Adrenal gland (tissue), 12 donors: ENCODE data around the gene ISX. TPM values are rescaled to one million over a fixed set of nuclear protein-coding genes. Genes with fewer than 3 reads are reported as not detected.
"Not testable (repeated sequence)": the region's sequence is repeated elsewhere in the genome, so short reads cannot be mapped to it uniquely, and the experiment has no call there.

Experiments used
- DNase-seq, 7 donors: peaks; one replicate each; pipeline ENCODE4 v3.0.0-alpha.2; 2019 to 2020
- H3K27ac ChIP-seq, 5 donors: fragments of 200-600 bp; sonication (generic) in 4 of 5; 1 replicate in 3 of 5; 2 replicates in 2 of 5; pipeline versions ENCODE4 v1.5.1 to v1.8.0; 2016 to 2020; ENCODE audit warnings: mild to moderate bottlenecking in 1 of 5
- H3K27me3 ChIP-seq: fragments of 200-600 bp; 2 replicates; pipeline ENCODE4 v1.8.0; 2021
- H3K36me3 ChIP-seq, 2 donors: fragments of 200-600 bp; replicated peaks in 1 of 2; 1 replicate in 1 of 2; 2 replicates in 1 of 2; pipeline versions ENCODE4 v1.5.1 to v1.8.0; 2018 to 2022
- H3K4me1 ChIP-seq, 2 donors: fragments of 200-600 bp; replicated peaks in 1 of 2; 1 replicate in 1 of 2; 2 replicates in 1 of 2; pipeline versions ENCODE4 v1.5.1 to v1.8.0; 2018 to 2021
- H3K4me3 ChIP-seq, 4 donors: fragments of 200-600 bp; sonication (generic) in 3 of 4; one replicate each; pipeline ENCODE4 v1.5.1; 2016 to 2018
- H3K9me3 ChIP-seq, 3 donors: fragments of 200-600 bp; sonication (generic) in 1 of 3; replicated peaks in 1 of 3; 1 replicate in 2 of 3; 2 replicates in 1 of 3; pipeline versions ENCODE4 v1.5.1 to v1.8.0; 2016 to 2021
- CTCF ChIP-seq, 6 experiments: fragments of 450-650 bp in 4 of 6; fragments of 200-600 bp in 2 of 6; sonication (generic) in 1 of 6; IDR thresholded peaks; 1 replicate in 5 of 6; 2 replicates in 1 of 6; pipeline versions ENCODE4 v1.5.1 to v1.8.0; 2016 to 2021; ENCODE audit warnings: antibody characterized with exemption in 6 of 6, mild to moderate bottlenecking in 2 of 6, moderate library complexity in 1 of 6
- POLR2A ChIP-seq, 2 donors: fragments of 450-650 bp; IDR thresholded peaks; one replicate each; pipeline ENCODE4 v1.6.1; 2017; ENCODE audit warnings: antibody characterized with exemption in 2 of 2, mild to moderate bottlenecking in 2 of 2, moderate library complexity in 1 of 2
- WGBS, 4 donors: extraction: QIAGEN DNeasy Blood & Tissue Kit in 2 of 4; methylation state at CpG; one replicate each; pipeline versions ENCODE4 v1.1.5 to v1.1.7; 2013 to 2017; 5-methylcytosine and 5-hydroxymethylcytosine counted together
- intact Hi-C, 2 donors: fragments of 100-400 bp; cut with DNase I; formaldehyde crosslinking; loops; one replicate each; pipeline versions ENCODE4 v1.14.1 to v1.15.0; 2022 to 2023
- polyA plus RNA-seq, 3 donors: library from polyadenylated mRNA; stranded (reverse); fragments of 200-250 nt in 2 of 3; fragments of 350-450 nt in 1 of 3; fragmentation: Illumina TruSeq in 1 of 3; extraction: RNeasy Lipid Tissue Mini Kit (QIAGEN cat#74804) in 1 of 3; gene quantifications; one replicate each; pipeline ENCODE4 v1.2.3, GENCODE V29; 2013 to 2014
- total RNA-seq, 9 donors: library from RNA; depleted of rRNA in 4 of 9; stranded (reverse); fragments of >200 nt in 4 of 9; fragments of 120-200 nt in 1 of 9; fragmentation: NEBNext Ultra II Directional in 1 of 9; extraction: Animal tissue kit (Norgen Biotek cat#: 25700) in 1 of 9; gene quantifications; one replicate each; pipeline versions ENCODE4 v1.1.0 to v1.2.4, GENCODE V29; 2013 to 2023
- donor health status: healthy with polysubstance abuse.
- donor health status: Bipolar disorder and iron deficiency.
- donor health status: DM: yes; HTN: yes; CAD: no.
- donor health status: DM: no; HTN: no; CAD: no.
- donor health status: DM: no; HTN: no; CAD: no.
- donor health status: DM: yes; HTN: yes; CAD: no.

Gene ISX
- total and polyA plus RNA-seq, 12 donors, result 0.08 TPM; not detected in 11

GRCh38 chr22:35043252-35043933, 22.6 kb upstream of the ISX start:
- intact Hi-C loops, result no loop called here
- Histone ChIP-seq H3K27me3 (peaks cover 4% of the 10 kb centered on the region), H3K36me3 (no peaks in the 10 kb centered on the region), H3K9me3 (no peaks in the 10 kb centered on the region), H3K4me1 (no peaks in the 10 kb centered on the region), H3K27ac (no peak overlapping the region), H3K4me3 (no peak overlapping the region)
- WGBS, 4 donors, result 78 to 80% (median 80%) methylated on average over 6 of the region's 6 CpGs
- TF ChIP-seq CTCF (IDR thresholded peaks at IDR 0.05), result no peak
- DNase-seq, result no peak

DNA sequence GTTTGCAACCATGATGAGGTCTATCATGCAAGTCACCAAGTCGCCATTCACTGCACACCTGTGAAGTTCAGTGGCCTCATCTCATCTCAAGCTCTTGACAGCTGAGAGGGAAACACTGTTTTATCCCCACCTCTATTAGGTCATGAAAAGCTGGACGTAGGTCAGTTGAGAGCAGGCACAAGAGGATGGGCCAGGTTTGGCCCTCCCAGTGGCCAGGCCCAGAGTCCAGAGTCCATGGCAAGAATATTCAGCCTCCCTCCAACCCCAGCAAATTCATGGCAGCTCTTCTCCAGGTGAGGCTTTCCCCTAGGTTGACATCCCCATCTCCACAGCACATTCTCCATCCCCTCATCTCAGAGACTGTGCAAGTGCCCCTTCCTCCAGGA, 22.0 kb upstream of the ISX start:
- no peak for DNase-seq
- H3K36me3 ChIP-seq, result no peaks in the 10 kb centered on the region
- H3K27ac ChIP-seq, result no peak overlapping the region
- intact Hi-C loops, result no loop called here
- H3K9me3 ChIP-seq, result no peaks in the 10 kb centered on the region
- H3K4me1 ChIP-seq, result no peaks in the 10 kb centered on the region
- TF ChIP-seq POLR2A (IDR thresholded peaks at IDR 0.05), result no peak
- H3K27me3 ChIP-seq, result peaks cover 4% of the 10 kb centered on the region
- no peak overlapping the region for H3K4me3 ChIP-seq
- WGBS, 4 donors, result 46 to 68% (median 59%) methylated on average over 2 of the region's 2 CpGs; no CpG with 5 or more reads in 1 of the 4 donors

- Histone ChIP-seq H3K36me3 (no peaks in the 10 kb centered on the region), H3K4me1 (no peaks in the 10 kb centered on the region), H3K9me3 (no peaks in the 10 kb centered on the region), H3K27me3 (peaks cover 4% of the 10 kb centered on the region), H3K27ac (no peak overlapping the region), H3K4me3 (no peak overlapping the region)
- no peak for DNase-seq
- TF ChIP-seq POLR2A (IDR thresholded peaks at IDR 0.05) (no peak), CTCF (IDR thresholded peaks at IDR 0.05) (no peak)
- WGBS, 4 donors, result 69 to 78% (median 74%) methylated on average over 5 of the region's 5 CpGs
- intact Hi-C loops, result no loop called here
Measured at GRCh38 chr22:35044607-35045390, 21.2 kb upstream of the ISX start.

GRCh38 chr22:35045451-35045850, 20.5 kb upstream of the ISX start:
- TF ChIP-seq POLR2A (IDR thresholded peaks at IDR 0.05), result no peak
- no peak for DNase-seq
- intact Hi-C loops, result no loop called here
- peaks cover 4% of the 10 kb centered on the region for H3K27me3 ChIP-seq
- no peaks in the 10 kb centered on the region for H3K36me3 ChIP-seq
- no peaks in the 10 kb centered on the region for H3K4me1 ChIP-seq
- WGBS, 4 donors, result 44 to 53% (median 50%) methylated on average over 9 of the region's 9 CpGs
- no peak overlapping the region for H3K4me3 ChIP-seq
- no peaks in the 10 kb centered on the region for H3K9me3 ChIP-seq
- H3K27ac ChIP-seq, result no peak overlapping the region

GRCh38 chr22:35046744-35047462, 19.1 kb upstream of the ISX start:
- Histone ChIP-seq H3K9me3 (no peaks in the 10 kb centered on the region), H3K27ac (no peak overlapping the region), H3K4me3 (no peak overlapping the region), H3K27me3 (peaks cover 4% of the 10 kb centered on the region), H3K36me3 (no peaks in the 10 kb centered on the region), H3K4me1 (no peaks in the 10 kb centered on the region)
- intact Hi-C loops, result no loop called here
- WGBS, 4 donors, result 87 to 92% (median 89%) methylated on average over 12 of the region's 12 CpGs
- DNase-seq, result no peak
- TF ChIP-seq POLR2A (IDR thresholded peaks at IDR 0.05) (no peak), CTCF (IDR thresholded peaks at IDR 0.05) (no peak)

DNA sequence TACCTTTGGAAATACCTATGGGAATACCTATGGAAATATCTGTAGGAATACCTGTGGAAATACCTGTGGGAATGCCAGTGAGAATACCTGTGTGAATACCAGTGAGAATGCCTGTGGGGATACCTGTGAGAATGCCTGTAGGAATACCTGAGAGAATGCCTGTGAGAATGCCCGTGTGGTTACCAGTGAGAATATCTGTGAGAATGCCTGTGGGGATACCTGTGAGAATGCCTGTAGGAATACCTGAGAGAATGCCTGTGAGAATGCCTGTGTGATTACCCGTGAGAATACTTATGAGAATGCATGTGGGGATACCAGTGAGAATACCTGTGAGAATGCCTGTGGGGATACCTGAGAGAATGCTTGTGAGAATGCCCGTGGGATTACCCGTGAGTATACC, 15.9 kb upstream of the ISX start:
- not testable (repeated sequence) for H3K4me1 ChIP-seq, H3K27me3 ChIP-seq

More for the DNA sequence above, 15.9 kb upstream of the ISX start:
- H3K27ac ChIP-seq, DNase-seq, H3K36me3 ChIP-seq, H3K9me3 ChIP-seq, H3K4me3 ChIP-seq, intact Hi-C loops: not testable (repeated sequence)
- WGBS, 4 donors, result 84 to 91% (median 86%) methylated on average over 4 of the region's 4 CpGs
